ENCODE data around the gene CABLES1.

Gene CABLES1

DNA sequence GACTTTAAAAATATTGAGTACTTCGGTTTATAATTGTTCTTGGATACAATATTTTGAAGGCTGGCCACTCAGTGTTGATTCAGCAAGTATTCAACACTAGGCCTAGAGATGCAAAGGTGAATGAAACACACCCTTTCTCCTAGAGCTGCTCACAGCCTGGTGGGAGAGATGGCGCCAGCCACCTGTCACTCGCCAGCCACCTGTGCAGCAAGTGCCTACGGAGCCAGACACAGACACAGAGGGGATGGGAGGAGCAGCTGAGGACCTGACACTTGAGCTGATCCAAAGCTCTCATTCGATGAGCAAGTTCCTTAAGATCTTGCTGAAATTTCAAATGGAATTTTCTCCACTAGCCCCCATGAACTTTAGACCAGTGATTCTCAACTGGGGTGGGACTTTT lies 166.7 kb downstream of the CABLES1 start:
- DNase-seq (ENCODE audit: low read depth) = no peak

DNA sequence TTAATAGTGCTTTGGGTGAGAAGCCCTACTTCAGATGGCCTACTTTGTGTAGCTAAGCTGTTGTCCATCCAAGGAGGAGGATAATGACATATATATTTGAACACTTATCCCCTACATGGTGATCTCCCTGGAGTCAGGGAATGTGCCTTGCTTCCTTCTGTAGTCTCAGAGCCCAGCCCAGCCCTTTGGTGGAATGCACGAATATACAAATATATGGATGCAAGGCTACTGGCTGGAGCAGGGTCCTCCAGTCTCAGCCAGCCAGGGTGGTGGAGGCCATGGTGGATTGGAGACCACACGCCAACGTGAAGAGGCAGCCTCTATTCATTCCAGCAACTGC lies 167.2 kb downstream of the CABLES1 start:
- DNase-seq (ENCODE audit: low read depth) = no peak

DNA sequence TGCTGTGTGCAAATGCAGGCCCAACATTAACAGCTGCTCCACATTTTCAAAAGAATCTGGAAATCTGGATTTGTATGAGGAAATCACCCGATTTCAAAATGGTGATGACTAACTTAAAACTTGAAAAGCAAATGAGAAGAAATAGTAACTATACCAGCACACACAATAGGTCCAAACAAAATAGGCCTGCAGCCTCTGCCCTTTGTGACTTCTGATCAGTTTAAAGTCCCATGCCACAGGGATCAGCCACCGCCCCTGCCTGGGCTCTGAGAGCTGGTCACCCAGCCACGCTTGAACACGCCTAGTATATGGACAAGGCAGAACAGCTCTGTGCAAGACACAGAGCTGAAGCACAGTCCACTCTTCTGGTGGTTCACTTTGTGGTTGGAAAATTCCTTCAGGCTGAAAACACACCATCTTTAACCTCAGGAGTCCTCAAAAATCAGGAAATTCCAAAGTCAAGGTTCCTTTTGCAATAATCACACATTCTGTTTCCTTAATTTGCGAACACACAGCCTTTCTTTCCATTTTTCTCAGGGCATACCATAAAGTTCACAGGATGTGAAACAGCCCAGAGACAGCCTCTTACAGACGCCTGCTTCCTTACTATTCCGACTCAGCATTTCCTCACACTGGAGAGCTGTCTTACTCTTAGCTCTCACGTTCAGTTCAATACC lies 167.7 kb downstream of the CABLES1 start:
- DNase-seq (ENCODE audit: low read depth) = peak; percentile 95

DNA sequence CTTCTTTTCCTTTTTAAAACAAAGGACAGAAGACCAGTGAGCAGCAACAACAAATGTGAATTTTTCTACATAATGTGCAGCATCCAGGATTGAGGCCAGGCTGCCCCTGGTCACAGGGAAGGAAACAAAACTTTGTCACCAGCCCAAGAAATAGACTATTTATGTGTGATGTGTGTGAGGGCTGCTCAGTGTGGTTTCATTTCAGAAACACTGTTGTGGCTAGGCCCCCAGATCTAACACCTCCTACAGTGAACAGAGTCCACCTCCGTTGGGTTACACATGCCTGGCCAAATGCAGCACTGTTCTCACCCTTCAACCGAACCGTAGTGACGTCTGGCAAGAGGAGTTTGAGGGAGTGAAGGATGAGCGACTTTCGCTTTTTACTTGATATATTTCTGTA lies 171.5 kb downstream of the CABLES1 start:
- DNase-seq (ENCODE audit: low read depth) = no peak

DNA sequence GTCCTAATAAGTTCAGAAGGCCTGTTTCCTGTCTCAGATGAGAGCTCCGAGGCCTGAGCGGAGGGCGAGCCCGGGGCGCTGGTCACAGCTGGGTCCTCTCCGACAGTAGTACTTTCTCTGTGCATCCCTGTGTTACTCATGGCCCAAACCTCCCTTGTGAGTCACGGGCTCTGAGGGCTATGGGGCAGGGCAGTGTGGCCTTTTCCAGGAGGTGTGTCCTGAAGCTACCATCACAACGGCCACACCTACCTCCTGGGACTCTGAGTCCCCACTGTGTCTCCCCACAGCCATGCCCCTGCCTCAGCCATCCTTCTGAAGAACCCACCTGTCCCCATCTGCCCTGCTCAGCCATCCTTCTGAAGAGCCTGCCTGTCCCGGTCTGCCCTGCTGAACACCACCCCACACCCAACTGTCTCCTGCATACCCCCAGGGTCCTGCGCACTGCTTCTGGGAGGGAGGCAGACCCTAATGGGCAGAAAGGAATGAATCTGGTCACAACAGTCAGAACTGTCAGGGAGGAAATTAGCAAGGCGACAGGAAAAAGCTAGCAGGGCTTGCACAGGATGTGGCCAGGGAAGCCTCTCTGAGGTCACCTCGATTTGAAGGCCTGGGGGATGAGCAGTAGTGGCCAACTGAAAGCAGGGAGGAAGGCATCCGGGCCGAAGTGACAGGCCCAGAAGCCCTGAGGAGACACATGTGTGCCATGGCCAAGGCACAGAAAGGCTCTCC lies 172.4 kb downstream of the CABLES1 start:
- DNase-seq (ENCODE audit: low read depth) = peak; percentile 13
